ENCODE data around the gene ZNF157.
"Not testable (repeated sequence)": the region's sequence is repeated elsewhere in the genome, so short reads cannot be mapped to it uniquely, and the experiment has no call there.

The ZNF157 gene

GRCh38 chrX:47360423-47361179, 9.8 kb upstream of the ZNF157 start:
- TF ChIP-seq CTCF (IDR thresholded peaks at IDR 0.05; ENCODE audit: low read depth, low read length) = no peak
- DNase-seq (ENCODE audit: extremely low read depth, low read depth) = no peak

GRCh38 chrX:47361538-47362511, 8.6 kb upstream of the ZNF157 start:
- peak; percentile 11 for TF ChIP-seq CTCF (IDR thresholded peaks at IDR 0.05; ENCODE audit: low read depth, low read length)
- DNase-seq (ENCODE audit: extremely low read depth, low read depth) = peak; percentile 83

GRCh38 chrX:47366041-47366722, 4.2 kb upstream of the ZNF157 start:
- peak; percentile 5; the same call in 1 of the 2 replicates for TF ChIP-seq CTCF (IDR thresholded peaks at IDR 0.05; ENCODE audit: low read depth, low read length)
- peak; percentile 16 for DNase-seq (ENCODE audit: extremely low read depth, low read depth)

- TF ChIP-seq CTCF (IDR thresholded peaks at IDR 0.05; ENCODE audit: low read depth, low read length) = no peak
- DNase-seq (ENCODE audit: extremely low read depth, low read depth) = no peak
These were observed 2.8 kb downstream of the ZNF157 start for GRCh38 chrX:47373198-47373597.

GRCh38 chrX:47380268-47380667, 9.9 kb downstream of the ZNF157 start:
- no peak for DNase-seq (ENCODE audit: extremely low read depth, low read depth)

GRCh38 chrX:47380837-47381236, 10.5 kb downstream of the ZNF157 start:
- DNase-seq (ENCODE audit: extremely low read depth, low read depth) = not testable (repeated sequence)

More at GRCh38 chrX:47380268-47380667, 9.9 kb downstream of the ZNF157 start:
- TF ChIP-seq CTCF (IDR thresholded peaks at IDR 0.05; ENCODE audit: low read depth, low read length) = no peak

GRCh38 chrX:47384502-47384901, 14.1 kb downstream of the ZNF157 start:
- TF ChIP-seq CTCF (IDR thresholded peaks at IDR 0.05; ENCODE audit: low read depth, low read length) = peak; percentile 69
- peak; percentile 20 for DNase-seq (ENCODE audit: extremely low read depth, low read depth)

All from AG09319 (cell line).